ENCODE data around the gene ODF2. TPM values are rescaled to one million over a fixed set of nuclear protein-coding genes. Genes with fewer than 3 reads are reported as not detected.

The ODF2 gene
- total and polyA plus RNA-seq, 2 of the 8 experiments (the other 6 are each of a cell fraction or from before 2014, with no cell fraction given) = 5.6 to 17.9 TPM

- H3K4me3 ChIP-seq (ENCODE audit: extremely low read depth in 1 of 4, insufficient read depth in 2 of 4, low read depth in 3 of 4, low read length in 4 of 4) = no peak overlapping the region
Observed at GRCh38 chr9:128494746-128495129, 38.9 kb downstream of the ODF2 start.

More at GRCh38 chr9:128494746-128495129, 38.9 kb downstream of the ODF2 start:
- no peak overlapping the region for H3K4me2 ChIP-seq (ENCODE audit: insufficient read depth in 1 of 2, low read depth in 2 of 2, low read length in 2 of 2)
- no peak overlapping the region for H3K18ac ChIP-seq (ENCODE audit: extremely low read depth, low read length)
- no peak overlapping the region for H2BK12ac ChIP-seq (ENCODE audit: low read depth, low read length)
- H3K56ac ChIP-seq (replicated peaks; ENCODE audit: insufficient read length, low read depth, low read length) = no peak overlapping the region
- H3K14ac ChIP-seq (ENCODE audit: insufficient read length) = no peak overlapping the region
- peaks cover 0 to 7% (median 2%) of the 10 kb centered on the region in 4 experiments; a peak in 4 of 8 replicates for H3K36me3 ChIP-seq (ENCODE audit: control insufficient read depth in 2 of 4, insufficient read depth in 4 of 4, low read length in 3 of 4)
- no peak for TF ChIP-seq CTCF (IDR thresholded peaks at IDR 0.05; ENCODE audit: control extremely low read depth in 1 of 3, insufficient read depth in 1 of 3, low read depth in 1 of 3, low read length in 3 of 3)
- TF ChIP-seq YY1 (IDR thresholded peaks at IDR 0.05; ENCODE audit: low read depth, low read length) = no peak
- no peak for TF ChIP-seq MAFK (IDR thresholded peaks at IDR 0.05; ENCODE audit: low read depth, low read length)
- TF ChIP-seq BACH1 (IDR thresholded peaks at IDR 0.05; ENCODE audit: low read length) = no peak
- TF ChIP-seq TCF12 (IDR thresholded peaks at IDR 0.05; ENCODE audit: low read depth, low read length) = no peak
- TF ChIP-seq SUZ12 (IDR thresholded peaks at IDR 0.05; ENCODE audit: low read length) = no peak
- TF ChIP-seq CBX8 (IDR thresholded peaks at IDR 0.05; ENCODE audit: borderline replicate concordance, low read depth, low read length) = no peak
- no peak for TF ChIP-seq ZNF274 (IDR thresholded peaks at IDR 0.05; ENCODE audit: borderline replicate concordance, extremely low read depth, low read length)
- no peaks in the 10 kb centered on the region; the same call in 1 of the 2 replicates for H3K23me2 ChIP-seq (ENCODE audit: low read depth, low read length)
- no peak overlapping the region for H2BK5ac ChIP-seq (ENCODE audit: low read depth, low read length)
- no peak overlapping the region for H2AFZ ChIP-seq (ENCODE audit: low read length)
- no peak overlapping the region for H4K91ac ChIP-seq (replicated peaks; ENCODE audit: insufficient read length, low read length)
- H3K9ac ChIP-seq (replicated peaks in 1 of 4; ENCODE audit: extremely low read depth in 1 of 4, low read depth in 3 of 4, low read length in 3 of 4) = no peak overlapping the region
- H2BK120ac ChIP-seq (replicated peaks; ENCODE audit: low read depth, low read length) = no peak overlapping the region
- no peak overlapping the region for H2BK15ac ChIP-seq (ENCODE audit: low read length)
- no peak overlapping the region for H3K23ac ChIP-seq (ENCODE audit: insufficient read length)
- no peaks in the 10 kb centered on the region for H3K9me3 ChIP-seq (ENCODE audit: insufficient read depth in 2 of 2, low read depth in 1 of 2, low read length in 1 of 2)
- no peak overlapping the region for H4K5ac ChIP-seq (ENCODE audit: insufficient read length, low read depth, low read length)
- WGBS, 2 experiments (ENCODE audit: extremely low coverage in 1 of 2, insufficient coverage in 1 of 2, insufficient read length in 1 of 2, insufficient replicate concordance in 2 of 2, low coverage in 1 of 2, low lambda C conversion rate in 2 of 2, missing lambda C conversion rate in 1 of 2) = 95% methylated on average over 5 of the region's 5 CpGs; no CpG with 5 or more reads in 1 of the 2 experiments
- H3K4me1 ChIP-seq (replicated peaks in 1 of 4; ENCODE audit: control insufficient read depth in 3 of 4, insufficient read depth in 4 of 4, low read length in 3 of 4) = no peaks in the 10 kb centered on the region
- no peak overlapping the region for H2BK20ac ChIP-seq (ENCODE audit: low read length)
- ChIA-PET POLR2A (ENCODE audit: partially characterized antibody) (interaction anchor here (2.0 kb wide), 1 partner anchor 9 kb away, joined by 5 read pairs; the partner anchor contains the start of gene GLE1), CTCF (ENCODE audit: partially characterized antibody) (interaction anchor here (0.6 to 4.5 kb wide), 3 partner anchors 11 to 159 kb away, joined by 3 to 32 read pairs (median 3); no protein-coding TSS in a partner anchor)
- no peak for DNase-seq (ENCODE audit: low read depth in 1 of 2, low spot score in 2 of 2)
- no peaks in the 10 kb centered on the region for H3K79me1 ChIP-seq (ENCODE audit: low read depth, low read length)
- no peak for FAIRE-seq
- H3K4ac ChIP-seq (replicated peaks; ENCODE audit: insufficient read length, low read depth, low read length) = no peak overlapping the region
- H3K27ac ChIP-seq (ENCODE audit: low read depth, low read length) = no peak overlapping the region
- H2AK5ac ChIP-seq (ENCODE audit: low read depth, low read length) = no peak overlapping the region
- no peaks in the 10 kb centered on the region for H3K79me2 ChIP-seq (ENCODE audit: control insufficient read depth in 1 of 2, insufficient read depth in 2 of 2, low read length in 2 of 2)
- no peak overlapping the region for H4K8ac ChIP-seq (ENCODE audit: extremely low read depth, insufficient read depth, low read length)
- no peaks in the 10 kb centered on the region for H3K27me3 ChIP-seq (replicated peaks in 1 of 4; ENCODE audit: control insufficient read depth in 3 of 4, extremely low read depth in 1 of 4, insufficient read depth in 3 of 4, low read length in 3 of 4)
- peaks cover 0 to 2% of the 10 kb centered on the region in 2 experiments for H4K20me1 ChIP-seq (replicated peaks in 1 of 2; ENCODE audit: control insufficient read depth in 1 of 2, insufficient read depth in 2 of 2, low read length in 2 of 2)

Data from H1 (cell line).